Measurements from ENCODE around the gene ENC1. TPM values are rescaled to one million over a fixed set of nuclear protein-coding genes. Genes with fewer than 3 reads are reported as not detected.

Gene ENC1
- total RNA-seq, 1 experiment from 2014 or later = 38.8 TPM

GRCh38 chr5:74636552-74636951, 4.0 kb downstream of the ENC1 start:
- no peak overlapping the region for H2AFZ ChIP-seq
- H4K20me1 ChIP-seq (ENCODE audit: insufficient read depth) = peaks cover 72% of the 10 kb centered on the region
- H3K9me3 ChIP-seq (ENCODE audit: insufficient read depth, low read depth) = no peaks in the 10 kb centered on the region
- POLR2A ChIA-PET (ENCODE audit: unreplicated experiment) = interaction anchor here (0.6 to 0.7 kb wide), 5 partner anchors 15 to 940 kb away, joined by 3 to 10 read pairs (median 4); no protein-coding TSS in a partner anchor
- peaks cover 81% of the 10 kb centered on the region for H3F3A ChIP-seq (ENCODE audit: insufficient read depth, low read depth)
- no peak for TF ChIP-seq CTCF (conservative IDR thresholded peaks at IDR 0.05)
- no peak for TF ChIP-seq EZH2 (IDR thresholded peaks at IDR 0.05; ENCODE audit: low read depth)
- peaks cover 68% of the 10 kb centered on the region for H3K36me3 ChIP-seq (ENCODE audit: low read depth)
- DNase-seq = peak in 1 of 2 experiments; percentile 92
- peak overlapping the region; percentile 98 for H3K4me2 ChIP-seq
- H3K4me3 ChIP-seq = peak overlapping the region; percentile 84
- peak overlapping the region; percentile 98 for H3K27ac ChIP-seq
- H3K27me3 ChIP-seq (ENCODE audit: insufficient read depth, low read depth) = no peaks in the 10 kb centered on the region
- H3K4me1 ChIP-seq (replicated peaks; ENCODE audit: insufficient read depth) = peaks cover 64% of the 10 kb centered on the region
- intact Hi-C loops (cut with micrococcal nuclease; ENCODE audit: unreplicated experiment) = no loop called here
- no peaks in the 10 kb centered on the region for H3K9me2 ChIP-seq (ENCODE audit: insufficient read depth)
- no TSS peak for BruUV-seq (replicated peaks)
- H3K79me2 ChIP-seq (ENCODE audit: low read depth) = peaks cover 86% of the 10 kb centered on the region
- CTCF ChIA-PET = interaction anchor here (0.6 kb wide), 1 partner anchor 24 kb away, joined by 4 read pairs; no protein-coding TSS in a partner anchor

GRCh38 chr5:74636149-74636548, 4.4 kb downstream of the ENC1 start:
- TF ChIP-seq EZH2 (IDR thresholded peaks at IDR 0.05; ENCODE audit: low read depth) (no peak), CTCF (conservative IDR thresholded peaks at IDR 0.05) (no peak)
- Histone ChIP-seq H3K27ac (peak overlapping the region; percentile 98; the same call in 1 of the 2 replicates), H2AFZ (no peak overlapping the region), H3K4me1 (replicated peaks; ENCODE audit: insufficient read depth) (peaks cover 66% of the 10 kb centered on the region), H4K20me1 (ENCODE audit: insufficient read depth) (peaks cover 72% of the 10 kb centered on the region), H3K79me2 (ENCODE audit: low read depth) (peaks cover 90% of the 10 kb centered on the region), H3K9me3 (ENCODE audit: insufficient read depth, low read depth) (no peaks in the 10 kb centered on the region), H3K27me3 (ENCODE audit: insufficient read depth, low read depth) (no peaks in the 10 kb centered on the region), H3K4me3 (peak overlapping the region; percentile 84; the same call in 1 of the 2 replicates), H3K4me2 (peak overlapping the region; percentile 98), H3K36me3 (ENCODE audit: low read depth) (peaks cover 72% of the 10 kb centered on the region), H3F3A (ENCODE audit: insufficient read depth, low read depth) (peaks cover 84% of the 10 kb centered on the region), H3K9me2 (ENCODE audit: insufficient read depth) (no peaks in the 10 kb centered on the region)
- BruUV-seq (replicated peaks) = no TSS peak
- POLR2A ChIA-PET (ENCODE audit: unreplicated experiment) = interaction anchor here (0.6 to 0.7 kb wide), 4 partner anchors 15 to 939 kb away, joined by 3 to 10 read pairs (median 6); no protein-coding TSS in a partner anchor
- intact Hi-C loops (cut with micrococcal nuclease; ENCODE audit: unreplicated experiment) = no loop called here
- CTCF ChIA-PET = no interaction called here
- DNase-seq = no peak

- DNase-seq = no peak
- ChIA-PET CTCF (no interaction called here), POLR2A (ENCODE audit: unreplicated experiment) (no interaction called here)
- H3K4me2 ChIP-seq = peak overlapping the region; percentile 98
- peaks cover 80% of the 10 kb centered on the region for H3K4me1 ChIP-seq (replicated peaks; ENCODE audit: insufficient read depth)
- H3K27ac ChIP-seq = peak overlapping the region; percentile 18; the same call in 1 of the 2 replicates
- no peaks in the 10 kb centered on the region for H3K9me2 ChIP-seq (ENCODE audit: insufficient read depth)
- peaks cover 83% of the 10 kb centered on the region for H3K36me3 ChIP-seq (ENCODE audit: low read depth)
- peaks cover 98% of the 10 kb centered on the region for H3K79me2 ChIP-seq (ENCODE audit: low read depth)
- no TSS peak for BruUV-seq (replicated peaks)
- H2AFZ ChIP-seq = no peak overlapping the region
- H3K27me3 ChIP-seq (ENCODE audit: insufficient read depth, low read depth) = no peaks in the 10 kb centered on the region
- TF ChIP-seq CTCF (conservative IDR thresholded peaks at IDR 0.05) = no peak
- no peak for TF ChIP-seq EZH2 (IDR thresholded peaks at IDR 0.05; ENCODE audit: low read depth)
- no peak overlapping the region for H3K4me3 ChIP-seq
- peaks cover 93% of the 10 kb centered on the region for H3F3A ChIP-seq (ENCODE audit: insufficient read depth, low read depth)
- H3K9me3 ChIP-seq (ENCODE audit: insufficient read depth, low read depth) = no peaks in the 10 kb centered on the region
- H4K20me1 ChIP-seq (ENCODE audit: insufficient read depth) = peaks cover 66% of the 10 kb centered on the region
- intact Hi-C loops (cut with micrococcal nuclease; ENCODE audit: unreplicated experiment) = loop anchor here (5.0 kb wide), 1 partner anchor 42 kb away; no protein-coding TSS in a partner anchor
These were observed 5.8 kb downstream of the ENC1 start for GRCh38 chr5:74634611-74635286.

All from PC-9 (cell line).